Erythroblast (primary cell): Measurements from ENCODE around the gene DDX41.

Source experiments
- GATA1 ChIP-seq: IDR thresholded peaks from 2 replicates; pipeline ENCODE4 v1.6.1; 2011; ENCODE audit warnings: low read depth, mild to moderate bottlenecking, control low read depth, low read length, moderate library complexity
- POLR2A ChIP-seq: IDR thresholded peaks from 2 replicates; pipeline ENCODE4 v1.6.1; 2011; ENCODE audit warnings: mild to moderate bottlenecking, low read length

- TF ChIP-seq POLR2A (no peak), GATA1 (no peak)
Observed at GRCh38 chr5:177526191-177526590, 9.4 kb upstream of the DDX41 start.
